ENCODE measurements around the gene KSR1.
"Not testable (repeated sequence)": the region's sequence is repeated elsewhere in the genome, so short reads cannot be mapped to it uniquely, and the experiment has no call there.

The KSR1 gene

DNA sequence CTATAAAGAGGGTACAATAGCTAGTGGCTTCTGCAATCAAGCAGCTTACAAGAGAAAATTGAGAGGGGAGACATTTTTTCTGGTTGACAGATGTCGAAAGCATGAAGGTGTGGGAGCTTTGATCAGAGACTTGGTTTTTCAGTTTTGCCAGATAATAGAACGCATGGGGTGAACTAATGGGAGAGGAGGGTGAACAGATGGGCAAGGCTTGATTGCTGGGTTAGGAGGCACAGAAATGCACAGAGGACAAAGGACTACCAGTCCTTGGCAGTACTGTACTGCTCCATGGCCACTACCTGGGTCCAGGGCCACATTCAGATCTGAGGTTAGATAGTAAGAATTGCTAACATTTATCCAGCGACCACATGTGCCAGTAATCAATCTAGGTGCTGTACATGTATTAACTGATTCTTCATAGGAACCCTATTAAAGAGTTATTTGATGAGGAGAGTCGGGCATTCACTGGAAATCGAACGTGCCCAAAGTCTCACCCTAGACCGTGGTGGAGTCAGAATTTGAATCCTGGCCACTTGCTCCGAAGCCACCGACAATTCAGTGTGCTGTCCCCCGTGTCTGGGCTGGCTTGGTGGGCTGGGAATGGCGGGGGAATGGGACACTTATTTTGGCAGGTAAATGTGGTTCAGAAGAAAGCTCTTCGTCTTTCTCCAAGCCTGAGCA is 873 bp upstream of the KSR1 start:
- no peak for FAIRE-seq

- FAIRE-seq = no peak
Observed at GRCh38 chr17:27456681-27457359, 572 bp downstream of the KSR1 start.

DNA sequence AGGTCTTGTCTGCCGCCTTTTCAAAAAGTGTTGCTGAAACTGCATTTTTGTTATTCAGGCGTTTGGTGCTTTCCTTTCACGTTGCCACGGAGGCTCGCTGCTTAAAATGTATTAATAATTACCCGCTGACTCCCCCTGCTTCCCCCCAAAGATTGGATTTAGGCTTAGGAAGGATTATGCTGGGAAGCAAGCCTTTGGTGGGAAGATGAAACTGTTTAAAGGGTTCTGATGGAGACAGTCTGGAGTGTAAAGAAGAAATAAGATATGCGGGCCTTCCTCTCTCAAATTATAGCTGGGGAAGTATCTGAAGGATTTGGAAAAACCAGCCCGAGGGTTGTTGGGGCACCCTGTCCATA is 1.1 kb downstream of the KSR1 start:
- no peak for FAIRE-seq

DNA sequence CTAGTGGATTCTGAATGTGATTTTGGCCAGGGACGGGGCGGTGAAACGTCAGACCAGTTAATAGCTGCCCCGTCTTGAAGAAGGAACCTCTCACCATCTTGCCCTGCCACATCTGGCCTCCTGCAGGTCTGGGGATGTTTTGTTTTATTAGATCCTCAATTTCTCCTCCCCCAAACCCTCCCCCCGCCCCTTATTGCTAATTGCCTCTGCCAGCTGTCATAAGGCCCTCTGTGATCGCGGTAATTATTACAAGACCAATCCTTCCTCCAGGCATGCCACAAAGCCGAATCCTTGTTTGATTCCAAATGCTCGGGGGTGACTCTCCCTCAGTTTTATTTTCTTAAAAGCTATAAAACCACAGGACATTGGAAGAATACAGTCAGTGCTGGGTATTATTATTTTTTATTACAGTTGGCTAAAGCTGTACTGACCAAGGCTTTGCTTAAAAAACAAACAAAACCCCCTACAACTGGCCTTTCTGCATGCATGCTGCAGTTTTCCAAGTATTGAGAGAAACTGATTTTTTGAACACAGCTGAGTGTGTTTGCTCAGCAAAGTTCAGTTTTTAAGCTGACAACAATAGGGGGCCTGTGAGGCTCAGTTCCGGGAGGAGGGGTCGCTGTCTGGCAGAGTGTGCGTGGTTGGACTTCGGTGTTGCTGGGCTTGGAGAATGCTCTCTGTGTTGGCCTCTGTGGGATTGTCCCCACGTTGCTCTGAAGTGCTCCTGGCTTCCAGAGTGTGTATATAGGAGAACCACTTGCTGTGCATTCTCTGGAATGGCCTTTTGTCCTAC is 1.7 kb downstream of the KSR1 start:
- no peak for FAIRE-seq

DNA sequence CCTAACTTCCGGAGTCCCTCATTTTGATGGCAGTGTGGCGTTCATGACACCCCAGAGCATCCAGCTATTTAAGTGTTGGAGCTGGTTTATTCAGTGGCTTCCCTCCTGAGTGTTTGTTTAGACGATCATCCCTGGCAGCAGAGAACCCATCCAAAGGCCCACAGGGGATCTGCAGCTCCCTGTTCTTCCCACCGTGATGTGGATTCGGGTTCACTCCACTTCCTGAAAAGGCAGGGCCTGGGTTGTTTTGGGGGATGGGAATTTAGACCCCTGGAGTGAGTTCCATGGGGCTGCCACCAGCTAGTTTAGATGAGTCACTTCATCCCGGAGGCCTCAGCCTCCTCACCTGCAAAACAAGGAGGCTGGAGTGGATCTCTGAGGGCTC is 2.3 kb downstream of the KSR1 start:
- FAIRE-seq = no peak

DNA sequence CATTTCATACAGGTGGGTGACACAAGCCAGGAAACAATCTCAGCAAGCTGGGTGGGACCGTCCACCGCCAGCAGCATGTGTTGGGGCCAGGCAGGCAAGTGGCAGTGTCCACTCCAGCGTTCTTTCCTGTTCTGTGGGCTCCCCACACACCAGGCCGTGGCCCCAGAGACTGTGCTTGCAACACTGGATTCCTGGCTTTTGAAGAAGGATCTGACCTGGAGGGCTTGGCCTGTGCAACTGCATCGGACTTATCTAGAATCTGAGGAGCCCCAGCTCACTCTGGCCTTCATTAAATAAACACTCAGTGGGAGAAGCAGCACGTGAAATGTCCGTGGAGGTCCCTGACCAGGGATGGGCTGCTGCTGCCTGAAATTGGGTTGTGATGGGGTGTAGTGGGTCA is 3.2 kb downstream of the KSR1 start:
- FAIRE-seq = no peak

DNA sequence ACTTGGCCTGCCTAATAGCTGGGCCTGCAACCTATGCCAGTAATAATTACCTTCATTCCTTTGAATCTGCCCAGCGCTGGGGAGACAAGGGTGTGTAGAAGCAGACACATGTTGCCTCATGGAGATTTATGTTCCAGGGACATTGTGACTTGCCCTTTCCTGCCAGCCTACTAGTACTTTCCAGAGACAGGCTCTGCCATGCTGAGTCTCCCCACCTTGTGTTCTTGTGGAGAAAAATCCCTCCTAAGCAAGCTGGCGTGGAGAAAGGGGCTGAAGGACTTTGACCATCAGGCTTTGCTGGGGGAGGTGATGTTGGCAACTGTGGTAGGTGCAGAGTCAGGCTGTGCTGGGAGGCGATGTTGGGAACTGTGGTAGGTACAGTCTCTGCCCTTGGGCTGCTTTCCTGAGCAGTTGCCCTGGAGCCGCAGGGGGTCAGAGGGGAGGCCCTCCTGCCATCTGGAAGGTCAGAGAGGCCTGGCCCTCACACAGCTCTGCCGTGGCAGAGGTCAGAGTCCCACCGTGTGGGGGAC is 4.0 kb downstream of the KSR1 start:
- no peak for FAIRE-seq

GRCh38 chr17:27461192-27461859 is 5.1 kb downstream of the KSR1 start:
- no peak for FAIRE-seq

- no peak for FAIRE-seq
Observed at GRCh38 chr17:27462149-27462548, 5.9 kb downstream of the KSR1 start.

DNA sequence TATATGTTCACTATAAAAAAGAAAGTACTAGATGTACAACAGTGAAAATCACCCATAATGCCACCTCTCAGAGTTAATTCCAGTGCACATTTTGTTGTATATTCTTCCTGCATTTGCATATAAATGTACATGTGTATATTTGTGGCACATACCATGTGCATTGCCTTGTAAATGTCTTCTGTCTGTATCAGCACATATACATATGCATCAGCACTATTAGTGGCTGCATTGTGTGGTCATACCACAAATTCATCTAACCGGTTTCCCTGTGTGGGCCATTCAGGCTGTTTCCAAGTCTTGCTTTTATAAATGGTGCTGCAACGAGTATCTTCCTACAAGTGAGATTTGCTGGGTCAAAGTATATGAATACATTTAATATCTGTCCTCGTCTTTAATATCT is 6.5 kb downstream of the KSR1 start:
- no peak for FAIRE-seq

DNA sequence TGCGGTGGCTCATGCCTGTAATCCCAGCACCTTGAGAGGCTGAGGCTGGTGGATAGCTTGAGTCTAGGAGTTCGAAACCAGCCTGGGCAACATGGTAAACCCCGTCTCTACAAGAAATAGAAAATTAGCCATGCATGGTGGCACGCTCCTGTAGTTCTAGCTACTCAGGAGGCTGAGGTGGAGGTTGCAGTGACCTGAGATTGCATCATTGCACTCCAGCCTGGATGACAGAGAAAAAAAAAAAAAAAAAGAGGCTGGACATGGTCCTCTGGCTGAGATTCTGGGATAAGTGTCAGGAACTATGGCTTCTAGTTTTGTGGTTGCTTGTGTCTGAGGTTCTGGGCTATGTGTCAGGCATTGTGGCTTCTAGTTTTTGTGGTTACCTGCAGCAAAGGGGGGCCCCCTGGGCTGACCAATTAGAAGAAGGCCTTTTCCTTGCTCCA is 7.0 kb downstream of the KSR1 start:
- no peak for FAIRE-seq

- not testable (repeated sequence) for FAIRE-seq
Observed at GRCh38 chr17:27464019-27464418, 7.8 kb downstream of the KSR1 start.

DNA sequence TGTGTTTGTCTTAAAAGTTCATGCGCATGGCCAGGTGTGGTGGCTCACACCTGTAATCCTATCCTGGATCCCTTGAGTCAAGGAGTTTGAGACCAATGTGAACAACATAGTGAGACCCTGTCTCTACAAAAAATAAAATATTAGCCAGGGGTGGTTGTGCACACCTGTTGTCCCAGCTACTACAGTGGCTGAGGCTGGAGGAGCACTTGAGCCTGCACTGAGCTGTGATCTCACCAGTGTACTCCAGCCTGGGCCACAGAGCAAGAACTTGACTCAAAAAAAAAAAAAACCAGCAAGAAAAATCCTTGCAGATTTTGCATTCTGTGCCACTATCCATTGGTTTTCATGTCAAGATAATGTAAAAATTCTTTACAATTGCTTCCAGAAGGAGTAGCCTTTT is 8.2 kb downstream of the KSR1 start:
- FAIRE-seq = no peak

DNA sequence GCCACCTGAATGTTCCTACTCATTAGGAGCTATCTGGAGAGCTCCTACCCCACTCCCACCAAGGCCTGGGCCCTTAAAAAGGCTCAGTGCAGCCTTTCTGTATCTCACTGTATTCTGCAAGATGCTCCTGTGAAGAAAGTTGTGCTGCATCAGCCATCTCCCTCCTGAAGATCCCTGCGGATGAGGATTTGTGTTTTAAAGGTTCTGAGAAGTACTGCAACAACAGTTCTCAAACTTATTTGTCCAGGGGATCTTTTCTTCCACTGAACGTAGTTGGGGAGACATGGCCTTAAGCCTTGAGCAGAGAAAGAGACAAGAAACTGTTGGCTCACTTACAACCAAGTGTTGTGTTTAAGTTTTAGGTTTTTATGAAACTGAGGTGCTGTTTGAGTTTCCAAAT is 9.6 kb downstream of the KSR1 start:
- FAIRE-seq = not testable (repeated sequence)

- no peak for FAIRE-seq
Observed at GRCh38 chr17:27466376-27466742, 10.1 kb downstream of the KSR1 start.

GRCh38 chr17:27466743-27467375 is 10.6 kb downstream of the KSR1 start:
- FAIRE-seq = no peak

DNA sequence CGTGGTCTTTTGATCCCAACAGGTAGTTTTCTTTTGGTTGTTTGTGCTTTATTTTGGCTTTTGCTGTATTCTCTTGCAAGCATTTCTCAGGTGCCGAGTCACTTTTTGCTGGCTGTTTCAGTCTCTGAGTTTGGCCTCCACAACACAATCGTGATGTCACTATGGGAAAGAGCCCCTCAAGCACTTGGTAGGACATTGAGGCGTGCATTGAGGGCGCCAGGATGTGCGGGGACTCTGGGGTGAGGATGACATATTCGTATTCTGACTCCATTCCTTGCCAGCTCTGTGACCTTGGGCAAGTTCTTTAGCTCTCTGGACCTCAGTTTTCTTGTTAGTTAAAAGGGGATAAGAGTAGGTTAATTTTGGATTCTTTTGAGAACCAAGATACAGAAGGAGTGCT is 13.0 kb downstream of the KSR1 start:
- FAIRE-seq = no peak

DNA sequence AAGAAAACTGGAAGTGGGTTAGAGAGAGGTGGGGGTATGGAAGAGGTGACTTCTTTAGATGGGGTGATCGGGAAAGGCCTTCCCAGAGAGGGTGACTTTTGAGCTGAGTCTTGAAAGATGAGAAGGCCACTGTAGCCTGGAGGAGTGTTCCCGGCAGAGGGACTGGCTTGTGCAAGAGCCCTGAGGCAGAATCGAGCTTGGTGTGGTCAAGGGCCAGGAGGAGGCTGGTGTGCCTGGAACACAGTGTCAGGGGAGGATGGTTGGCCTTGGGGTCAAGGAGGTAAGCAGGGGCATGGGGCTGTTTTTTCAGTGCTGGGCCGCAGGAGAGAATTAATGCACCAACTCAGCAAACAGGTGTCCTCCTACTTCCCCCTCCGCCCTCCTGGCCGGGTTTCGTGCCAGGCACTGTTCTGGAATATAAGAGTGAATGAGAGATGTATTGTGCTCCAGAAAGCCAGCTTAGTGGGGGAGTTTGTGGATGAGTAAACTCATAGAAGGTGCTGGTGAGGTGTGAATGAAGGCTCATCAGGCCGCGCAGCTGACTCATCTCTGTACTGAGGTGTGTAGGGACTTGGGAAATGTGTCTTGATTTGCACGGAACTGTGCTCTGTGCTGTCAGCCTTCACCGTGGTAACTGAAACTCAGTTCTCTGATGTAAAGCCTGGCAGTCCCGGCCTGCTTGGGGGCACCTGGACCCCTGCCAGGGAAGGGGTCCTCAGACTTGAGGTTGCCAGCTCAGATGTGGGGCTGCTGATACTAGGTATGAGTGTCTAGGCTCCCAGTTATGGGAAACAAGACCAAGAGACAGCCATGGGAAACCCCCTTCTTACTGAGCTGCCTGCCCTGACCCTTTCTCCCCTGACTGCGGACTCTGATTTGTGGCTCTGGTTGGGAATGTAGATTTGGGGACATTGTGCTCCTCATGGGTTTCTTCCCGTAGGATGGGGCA is 15.3 kb downstream of the KSR1 start:
- FAIRE-seq = no peak

DNA sequence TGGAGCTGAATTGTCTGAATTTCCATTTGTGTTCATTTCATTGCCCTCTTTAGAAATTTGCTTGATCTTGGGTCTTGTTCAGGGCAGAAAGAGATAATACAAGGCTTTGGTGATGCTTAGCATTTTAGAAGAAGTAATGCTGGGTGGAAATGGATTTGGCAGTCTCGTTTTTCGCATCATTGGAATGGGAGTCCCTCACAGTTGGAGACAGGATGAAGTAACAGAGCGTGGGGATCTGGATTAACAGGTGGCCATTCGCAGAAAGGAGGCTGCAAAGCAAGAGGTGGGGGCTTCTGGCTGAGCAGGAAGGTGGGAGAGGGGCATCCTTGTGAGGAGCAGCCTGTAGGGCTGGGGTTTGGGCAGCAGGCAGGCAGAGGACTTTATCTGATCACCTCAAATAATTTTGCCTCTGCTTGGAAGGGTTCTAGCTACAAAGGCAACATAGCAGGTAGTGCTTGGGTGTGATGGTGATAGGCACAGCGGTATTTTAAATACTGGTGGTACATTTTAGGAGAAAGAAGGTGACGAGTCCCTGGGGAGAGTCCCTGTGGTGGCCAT is 17.0 kb downstream of the KSR1 start:
- FAIRE-seq = no peak

GRCh38 chr17:27473748-27474609 is 17.7 kb downstream of the KSR1 start:
- FAIRE-seq = no peak

Data from G401.6 (cell line).